ENCODE measurements around the gene PIEZO1. TPM values are rescaled to one million over a fixed set of nuclear protein-coding genes. Genes with fewer than 3 reads are reported as not detected.

Gene PIEZO1
- total RNA-seq, 2 donors from 2014 or later = 156 to 202 TPM

DNA sequence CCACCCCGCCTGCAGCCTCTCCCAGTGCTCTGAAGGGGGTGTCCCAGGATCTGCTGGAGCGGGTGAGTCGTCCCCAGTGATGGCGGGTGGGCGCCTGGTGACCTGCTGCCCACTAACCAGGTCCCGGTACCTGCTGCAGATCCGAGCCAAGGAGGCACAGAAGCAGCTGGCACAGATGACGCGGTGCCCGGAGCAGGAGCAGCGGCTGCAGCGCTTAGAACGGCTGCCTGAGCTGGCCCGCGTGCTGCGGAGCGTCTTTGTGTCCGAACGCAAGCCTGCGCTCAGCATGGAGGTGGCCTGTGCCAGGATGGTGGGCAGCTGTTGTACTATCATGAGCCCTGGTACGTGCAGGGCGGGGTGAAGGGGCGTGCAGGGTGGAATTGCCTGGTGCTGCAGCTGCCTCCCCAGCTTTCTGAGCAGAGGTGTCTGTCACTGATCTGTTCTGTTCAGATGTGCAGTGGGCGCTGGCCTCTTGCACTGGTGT, 22.2 kb upstream of the PIEZO1 start:
- H3K27ac ChIP-seq = no peak overlapping the region
- H3K4me3 ChIP-seq = no peak overlapping the region
- no peaks in the 10 kb centered on the region for H3K36me3 ChIP-seq
- 84% methylated on average over 18 of the region's 24 CpGs for WGBS
- H3K9me3 ChIP-seq = no peaks in the 10 kb centered on the region
- no peaks in the 10 kb centered on the region for H3K27me3 ChIP-seq (replicated peaks; ENCODE audit: insufficient read depth)
- intact Hi-C loops (cut with DNase I) = no loop called here
- no peak for TF ChIP-seq POLR2A (IDR thresholded peaks at IDR 0.05)
- TF ChIP-seq, protein P1, sequence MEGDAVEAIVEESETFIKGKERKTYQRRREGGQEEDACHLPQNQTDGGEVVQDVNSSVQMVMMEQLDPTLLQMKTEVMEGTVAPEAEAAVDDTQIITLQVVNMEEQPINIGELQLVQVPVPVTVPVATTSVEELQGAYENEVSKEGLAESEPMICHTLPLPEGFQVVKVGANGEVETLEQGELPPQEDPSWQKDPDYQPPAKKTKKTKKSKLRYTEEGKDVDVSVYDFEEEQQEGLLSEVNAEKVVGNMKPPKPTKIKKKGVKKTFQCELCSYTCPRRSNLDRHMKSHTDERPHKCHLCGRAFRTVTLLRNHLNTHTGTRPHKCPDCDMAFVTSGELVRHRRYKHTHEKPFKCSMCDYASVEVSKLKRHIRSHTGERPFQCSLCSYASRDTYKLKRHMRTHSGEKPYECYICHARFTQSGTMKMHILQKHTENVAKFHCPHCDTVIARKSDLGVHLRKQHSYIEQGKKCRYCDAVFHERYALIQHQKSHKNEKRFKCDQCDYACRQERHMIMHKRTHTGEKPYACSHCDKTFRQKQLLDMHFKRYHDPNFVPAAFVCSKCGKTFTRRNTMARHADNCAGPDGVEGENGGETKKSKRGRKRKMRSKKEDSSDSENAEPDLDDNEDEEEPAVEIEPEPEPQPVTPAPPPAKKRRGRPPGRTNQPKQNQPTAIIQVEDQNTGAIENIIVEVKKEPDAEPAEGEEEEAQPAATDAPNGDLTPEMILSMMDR (IDR thresholded peaks at IDR 0.05) = no peak
- no peak for TF ChIP-seq POLR2AphosphoS5 (IDR thresholded peaks at IDR 0.05)
- DNase-seq (ENCODE audit: low spot score) = no peak
- peaks cover 15% of the 10 kb centered on the region for H3K4me1 ChIP-seq (replicated peaks)

DNA sequence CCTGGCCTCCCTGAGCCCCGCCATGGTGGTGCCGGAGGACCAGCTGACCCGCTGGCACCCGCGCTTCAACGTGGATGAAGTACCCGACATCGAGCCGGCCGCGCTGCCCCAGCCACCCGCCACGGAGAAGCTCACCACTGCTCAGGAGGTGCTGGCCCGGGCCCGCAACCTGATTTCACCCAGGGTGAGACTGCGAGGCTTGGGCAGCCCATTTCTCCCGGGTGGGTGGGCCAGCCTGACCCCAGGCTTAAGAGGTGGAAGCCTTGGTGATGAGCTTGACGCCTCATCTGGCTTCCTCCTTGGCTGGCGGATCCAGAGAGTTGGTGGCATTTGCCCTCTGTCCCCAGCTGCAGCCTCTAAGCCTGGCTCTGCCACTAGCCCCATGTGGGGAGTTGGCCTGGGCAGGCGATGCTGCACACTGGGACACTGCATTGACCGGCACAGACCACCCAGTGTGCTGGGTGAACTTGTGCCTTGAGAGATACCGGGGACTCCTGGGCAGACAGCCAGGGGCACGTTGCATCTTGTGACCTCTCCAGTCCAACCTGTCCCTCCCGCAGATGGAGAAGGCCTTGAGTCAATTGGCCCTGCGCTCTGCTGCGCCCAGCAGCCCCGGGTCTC, 21.6 kb upstream of the PIEZO1 start:
- no peaks in the 10 kb centered on the region for H3K9me3 ChIP-seq
- H3K36me3 ChIP-seq = no peaks in the 10 kb centered on the region
- no peak for TF ChIP-seq POLR2A (IDR thresholded peaks at IDR 0.05)
- TF ChIP-seq POLR2AphosphoS5 (IDR thresholded peaks at IDR 0.05) = no peak
- TF ChIP-seq, protein P1 (IDR thresholded peaks at IDR 0.05) = no peak
- peaks cover 15% of the 10 kb centered on the region for H3K4me1 ChIP-seq (replicated peaks)
- no peak overlapping the region for H3K27ac ChIP-seq
- intact Hi-C loops (cut with DNase I) = no loop called here
- no peaks in the 10 kb centered on the region for H3K27me3 ChIP-seq (replicated peaks; ENCODE audit: insufficient read depth)
- H3K4me3 ChIP-seq = no peak overlapping the region
- 86% methylated on average over 20 of the region's 27 CpGs for WGBS
- no peak for DNase-seq (ENCODE audit: low spot score)

DNA sequence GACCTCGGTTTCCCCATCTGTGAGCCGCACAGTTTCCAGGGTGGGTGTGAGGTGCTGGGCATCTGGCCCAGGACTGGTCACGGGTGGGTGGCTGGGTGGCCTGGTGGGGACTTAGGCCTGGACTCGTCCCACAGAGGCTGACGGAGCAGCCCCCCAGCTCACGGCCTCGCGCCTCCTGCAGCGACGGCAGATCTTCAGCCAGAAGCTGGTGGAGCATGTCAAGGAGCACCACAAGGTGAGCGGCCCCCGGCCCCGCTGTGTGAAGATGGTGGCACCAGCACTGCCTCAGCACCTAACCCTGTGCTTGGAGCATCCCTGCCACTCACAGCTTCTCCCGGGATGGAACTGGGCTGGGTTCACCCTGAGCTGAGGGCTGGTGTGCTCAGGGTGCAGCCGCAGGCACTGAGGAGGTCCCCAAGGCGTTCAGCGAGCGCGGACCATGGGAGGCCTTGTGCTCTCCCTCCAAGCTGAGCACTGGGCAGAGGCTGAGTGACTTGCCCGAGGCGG, 20.9 kb upstream of the PIEZO1 start:
- H3K36me3 ChIP-seq = no peaks in the 10 kb centered on the region
- intact Hi-C loops (cut with DNase I) = no loop called here
- peaks cover 14% of the 10 kb centered on the region for H3K4me1 ChIP-seq (replicated peaks)
- H3K27me3 ChIP-seq (replicated peaks; ENCODE audit: insufficient read depth) = no peaks in the 10 kb centered on the region
- H3K27ac ChIP-seq = no peak overlapping the region
- no peak overlapping the region for H3K4me3 ChIP-seq
- DNase-seq (ENCODE audit: low spot score) = no peak
- 93% methylated on average over 21 of the region's 21 CpGs for WGBS
- H3K9me3 ChIP-seq = no peaks in the 10 kb centered on the region
- TF ChIP-seq POLR2A (IDR thresholded peaks at IDR 0.05) (no peak), POLR2AphosphoS5 (IDR thresholded peaks at IDR 0.05) (no peak)
- TF ChIP-seq, protein P1 (IDR thresholded peaks at IDR 0.05) = no peak

DNA sequence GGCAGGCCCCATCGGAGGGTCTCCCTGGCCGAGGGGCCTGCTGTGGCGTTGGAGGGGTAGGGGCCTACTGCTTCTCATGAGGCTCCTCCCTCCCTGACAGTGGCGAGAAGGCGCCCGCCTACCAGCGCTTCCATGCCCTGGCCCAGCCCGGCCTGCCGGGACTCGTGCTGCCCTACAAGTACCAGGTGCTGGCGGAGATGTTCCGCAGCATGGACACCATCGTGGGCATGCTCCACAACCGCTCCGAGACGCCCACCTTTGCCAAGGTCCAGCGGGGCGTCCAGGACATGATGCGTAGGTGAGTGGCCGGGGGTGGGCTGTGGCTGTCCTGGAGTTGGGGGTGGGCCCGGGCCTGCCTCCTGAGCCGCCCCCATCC, 20.3 kb upstream of the PIEZO1 start:
- Histone ChIP-seq H3K27me3 (replicated peaks; ENCODE audit: insufficient read depth) (no peaks in the 10 kb centered on the region), H3K4me1 (replicated peaks) (peaks cover 9% of the 10 kb centered on the region), H3K4me3 (no peak overlapping the region), H3K27ac (no peak overlapping the region), H3K36me3 (no peaks in the 10 kb centered on the region), H3K9me3 (no peaks in the 10 kb centered on the region)
- TF ChIP-seq POLR2A (IDR thresholded peaks at IDR 0.05) (no peak), POLR2AphosphoS5 (IDR thresholded peaks at IDR 0.05) (no peak)
- TF ChIP-seq, protein P1 (IDR thresholded peaks at IDR 0.05) = no peak
- WGBS = 64% methylated on average over 22 of the region's 22 CpGs
- no peak for DNase-seq (ENCODE audit: low spot score)
- intact Hi-C loops (cut with DNase I) = no loop called here
